Type B pancreatic cell (in vitro differentiated cells): ENCODE measurements around the gene TRAF2. TPM values are rescaled to one million over a fixed set of nuclear protein-coding genes. Genes with fewer than 3 reads are reported as not detected.

ENCODE experiments used
- DNase-seq: peaks from one replicate; pipeline ENCODE4 v3.0.0; 2021; ENCODE audit warnings: mixed read lengths; ENCODE audit not compliant: unreplicated experiment; ENCODE audit errors: extremely low spot score
- H3K27ac Mint-ChIP-seq: 2 replicates; pipeline ENCODE4 v1.8.0; 2021; ENCODE audit warnings: mild to moderate bottlenecking, mixed read lengths
- H3K27me3 Mint-ChIP-seq: 2 replicates; pipeline ENCODE4 v1.8.0; 2021; ENCODE audit warnings: mixed read lengths
- H3K36me3 Mint-ChIP-seq: 2 replicates; pipeline ENCODE4 v1.8.0; 2021; ENCODE audit warnings: mixed read lengths
- H3K4me1 Mint-ChIP-seq: one replicate; pipeline ENCODE4 v1.8.0; 2021; ENCODE audit warnings: mixed read lengths; ENCODE audit not compliant: unreplicated experiment
- H3K4me3 Mint-ChIP-seq: 2 replicates; pipeline ENCODE4 v1.8.0; 2021; ENCODE audit warnings: mild to moderate bottlenecking, mixed read lengths
- H3K9me3 Mint-ChIP-seq: 2 replicates; pipeline ENCODE4 v1.8.0; 2021; ENCODE audit warnings: mixed read lengths
- CTCF ChIP-seq: fragments of 200-600 bp; sonication (generic); conservative IDR thresholded peaks from 2 replicates; pipeline ENCODE4 v1.5.0; 2021; ENCODE audit warnings: antibody characterized with exemption, mild to moderate bottlenecking
- total RNA-seq: library from RNA; stranded (reverse); gene quantifications from 2 replicates; pipeline ENCODE4 v1.2.1, GENCODE V29; 2021; ENCODE audit warnings: low replicate concordance

Gene TRAF2
- total RNA-seq, 1 donor from 2014 or later = 22.3 TPM

- no peaks in the 10 kb centered on the region for H3K27me3 Mint-ChIP-seq
- H3K9me3 Mint-ChIP-seq = no peaks in the 10 kb centered on the region
- peaks cover 9% of the 10 kb centered on the region for H3K4me1 Mint-ChIP-seq
- no peaks in the 10 kb centered on the region for H3K36me3 Mint-ChIP-seq
- H3K27ac Mint-ChIP-seq = no peak overlapping the region
- no peak for TF ChIP-seq CTCF
- DNase-seq = no peak
- no peak overlapping the region for H3K4me3 Mint-ChIP-seq
These were observed 75.8 kb downstream of the TRAF2 start for GRCh38 chr9:136962163-136962562.

GRCh38 chr9:136962701-136963248 lies 76.5 kb downstream of the TRAF2 start:
- Mint-ChIP-seq H3K4me1 (peaks cover 9% of the 10 kb centered on the region), H3K36me3 (no peaks in the 10 kb centered on the region), H3K27me3 (no peaks in the 10 kb centered on the region), H3K9me3 (no peaks in the 10 kb centered on the region), H3K4me3 (no peak overlapping the region), H3K27ac (peak overlapping the region; percentile 53)
- DNase-seq = no peak
- no peak for TF ChIP-seq CTCF

- Mint-ChIP-seq H3K4me1 (peaks cover 9% of the 10 kb centered on the region), H3K27ac (no peak overlapping the region), H3K4me3 (no peak overlapping the region), H3K9me3 (no peaks in the 10 kb centered on the region), H3K27me3 (no peaks in the 10 kb centered on the region), H3K36me3 (no peaks in the 10 kb centered on the region)
- TF ChIP-seq CTCF = no peak
- no peak for DNase-seq
These were observed 77.0 kb downstream of the TRAF2 start for GRCh38 chr9:136963341-136963740.

- H3K4me3 Mint-ChIP-seq = no peak overlapping the region
- no peak for DNase-seq
- no peaks in the 10 kb centered on the region for H3K36me3 Mint-ChIP-seq
- H3K27me3 Mint-ChIP-seq = no peaks in the 10 kb centered on the region
- H3K4me1 Mint-ChIP-seq = peaks cover 9% of the 10 kb centered on the region
- H3K27ac Mint-ChIP-seq = no peak overlapping the region
- TF ChIP-seq CTCF = no peak
- H3K9me3 Mint-ChIP-seq = no peaks in the 10 kb centered on the region
These were observed 77.4 kb downstream of the TRAF2 start for GRCh38 chr9:136963751-136964150.

- no peaks in the 10 kb centered on the region for H3K27me3 Mint-ChIP-seq
- no peak overlapping the region for H3K4me3 Mint-ChIP-seq
- no peak overlapping the region for H3K27ac Mint-ChIP-seq
- DNase-seq = no peak
- TF ChIP-seq CTCF = no peak
- H3K4me1 Mint-ChIP-seq = peaks cover 9% of the 10 kb centered on the region
- no peaks in the 10 kb centered on the region for H3K9me3 Mint-ChIP-seq
- H3K36me3 Mint-ChIP-seq = no peaks in the 10 kb centered on the region
These were observed 77.9 kb downstream of the TRAF2 start for GRCh38 chr9:136964171-136964689.
